ENCODE data around the gene CALU.

CALU gene

GRCh38 chr7:128725531-128725930 lies 13.6 kb upstream of the CALU start:
- no peak for DNase-seq

- DNase-seq = no peak
Measured at GRCh38 chr7:128726059-128726736, 13.0 kb upstream of the CALU start.

GRCh38 chr7:128726737-128727072 lies 12.5 kb upstream of the CALU start:
- DNase-seq = no peak

DNA sequence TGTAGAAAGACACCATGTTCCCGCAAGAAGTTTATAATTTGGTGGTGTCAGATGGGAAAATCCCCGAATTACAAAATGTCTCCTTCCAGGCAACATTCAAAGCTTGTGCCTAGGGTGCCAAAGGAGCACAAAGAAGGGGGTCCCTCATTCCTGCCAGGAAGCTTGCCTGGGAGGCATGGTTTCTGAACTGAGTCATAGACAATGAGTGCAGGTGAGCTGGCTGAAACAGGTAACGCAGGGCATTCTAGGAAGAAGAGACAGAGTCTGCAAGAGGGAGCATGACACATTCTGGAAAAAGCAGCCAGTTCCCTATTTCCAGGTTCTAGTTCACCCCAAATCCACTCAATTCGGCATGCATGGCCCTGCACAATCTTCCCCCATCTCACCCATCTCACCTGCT lies 11.9 kb upstream of the CALU start:
- no peak for DNase-seq

- DNase-seq = no peak
Measured at GRCh38 chr7:128728598-128728997, 10.6 kb upstream of the CALU start.

DNA sequence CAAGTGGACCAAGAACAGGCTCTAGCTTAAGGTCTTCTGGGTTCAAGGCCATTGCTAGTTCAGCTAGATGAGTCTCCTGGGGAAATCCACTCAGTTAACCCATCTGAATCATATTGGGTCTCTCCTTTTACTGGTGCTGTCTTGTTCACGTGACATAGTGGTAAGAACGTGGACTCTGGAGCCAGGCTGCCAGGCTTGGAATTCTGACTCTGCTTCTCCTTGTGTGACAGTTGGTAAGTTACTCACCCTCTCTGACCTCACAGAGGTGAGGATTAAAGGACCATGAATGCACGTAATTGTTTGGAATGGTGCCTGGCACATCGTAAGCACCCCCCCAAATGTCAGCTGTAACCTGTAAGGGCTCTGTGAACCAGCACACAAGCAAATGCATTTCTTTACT lies 9.7 kb upstream of the CALU start:
- DNase-seq = no peak

GRCh38 chr7:128731184-128731583 lies 8.0 kb upstream of the CALU start:
- DNase-seq = no peak

DNA sequence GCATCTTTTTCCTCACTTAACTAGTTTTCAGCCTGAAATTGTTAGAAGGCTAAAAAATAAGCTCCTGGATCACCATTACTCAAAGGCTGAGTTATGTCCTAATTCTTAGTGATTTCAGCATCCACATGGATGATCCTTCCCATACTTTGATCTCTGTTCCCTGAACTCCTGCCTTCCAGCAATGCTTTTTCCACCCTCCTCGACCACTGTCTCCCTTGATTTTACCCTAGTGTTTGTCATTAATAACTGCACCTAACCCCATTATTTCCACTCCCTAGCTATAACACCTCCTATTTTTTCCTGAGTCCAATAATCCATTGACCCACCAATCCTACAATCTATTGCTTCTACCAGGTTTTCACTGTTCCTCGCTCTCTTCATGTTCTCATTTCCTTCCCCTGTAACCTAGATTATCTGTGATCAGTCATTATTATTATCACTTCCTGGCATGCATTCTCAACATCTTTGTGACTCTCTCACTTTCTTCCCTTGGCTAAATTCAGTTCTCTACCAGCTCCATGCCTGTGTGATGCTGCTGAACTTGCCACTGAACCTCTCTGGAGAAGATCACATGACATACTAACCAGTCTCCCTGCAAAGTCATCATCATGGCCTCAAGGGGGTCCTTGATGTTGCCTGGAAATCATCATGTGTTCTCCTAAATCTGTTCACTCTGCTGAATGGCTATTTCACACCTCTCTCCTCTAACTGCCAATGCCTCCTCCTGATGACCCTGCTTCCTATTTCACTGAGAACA lies 6.5 kb upstream of the CALU start:
- no peak for DNase-seq

GRCh38 chr7:128733278-128733645 lies 5.9 kb upstream of the CALU start:
- DNase-seq = no peak

- no peak for DNase-seq
Measured at GRCh38 chr7:128734890-128735289, 4.3 kb upstream of the CALU start.

DNA sequence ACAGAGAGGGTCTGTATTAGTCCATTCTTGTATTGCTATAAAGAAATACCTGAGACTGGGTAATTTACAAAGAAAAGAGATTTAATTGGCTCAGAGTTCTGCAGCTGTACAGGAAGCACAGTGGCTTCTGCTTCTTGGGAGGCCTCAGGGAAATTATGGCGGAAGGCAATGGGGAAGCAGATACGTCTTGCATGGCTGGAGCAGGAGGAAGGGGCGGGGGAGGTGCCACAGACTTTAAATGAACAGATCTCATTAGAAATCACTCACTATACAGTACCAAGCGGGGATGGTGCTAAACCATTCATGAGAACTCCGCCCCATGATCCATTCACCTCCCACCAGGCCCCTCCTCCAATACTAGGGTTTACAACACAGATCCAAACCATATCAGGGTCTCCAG lies 3.7 kb upstream of the CALU start:
- DNase-seq = no peak

- DNase-seq = no peak
Measured at GRCh38 chr7:128737441-128737840, 1.7 kb upstream of the CALU start.

- peak; percentile 58 for DNase-seq
Measured at GRCh38 chr7:128737867-128738385, 1.2 kb upstream of the CALU start.

GRCh38 chr7:128738570-128739047 lies 550 bp upstream of the CALU start:
- DNase-seq = no peak

GRCh38 chr7:128739990-128740682 lies 977 bp downstream of the CALU start:
- no peak for DNase-seq

GRCh38 chr7:128740996-128741395 lies 1.8 kb downstream of the CALU start:
- no peak for DNase-seq

GRCh38 chr7:128741491-128741890 lies 2.3 kb downstream of the CALU start:
- DNase-seq = no peak

DNA sequence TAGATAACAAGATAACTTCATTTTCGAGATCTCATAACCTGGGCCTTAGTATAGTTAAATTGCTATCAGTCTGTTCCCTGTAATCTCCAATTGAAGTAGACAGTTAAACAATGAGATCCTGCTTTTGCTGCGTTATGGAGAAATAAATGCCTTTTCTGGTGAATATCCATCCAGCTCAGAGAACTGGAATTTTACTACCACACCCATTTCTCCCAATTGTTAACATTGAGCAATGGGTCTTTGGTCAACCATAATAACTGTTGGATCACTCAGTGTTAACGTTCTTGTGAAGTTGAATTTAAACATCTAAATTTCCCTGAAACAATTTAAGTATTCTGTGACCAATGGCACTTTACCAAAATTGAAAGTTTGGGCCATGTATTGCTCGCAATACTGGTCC lies 3.0 kb downstream of the CALU start:
- no peak for DNase-seq

DNA sequence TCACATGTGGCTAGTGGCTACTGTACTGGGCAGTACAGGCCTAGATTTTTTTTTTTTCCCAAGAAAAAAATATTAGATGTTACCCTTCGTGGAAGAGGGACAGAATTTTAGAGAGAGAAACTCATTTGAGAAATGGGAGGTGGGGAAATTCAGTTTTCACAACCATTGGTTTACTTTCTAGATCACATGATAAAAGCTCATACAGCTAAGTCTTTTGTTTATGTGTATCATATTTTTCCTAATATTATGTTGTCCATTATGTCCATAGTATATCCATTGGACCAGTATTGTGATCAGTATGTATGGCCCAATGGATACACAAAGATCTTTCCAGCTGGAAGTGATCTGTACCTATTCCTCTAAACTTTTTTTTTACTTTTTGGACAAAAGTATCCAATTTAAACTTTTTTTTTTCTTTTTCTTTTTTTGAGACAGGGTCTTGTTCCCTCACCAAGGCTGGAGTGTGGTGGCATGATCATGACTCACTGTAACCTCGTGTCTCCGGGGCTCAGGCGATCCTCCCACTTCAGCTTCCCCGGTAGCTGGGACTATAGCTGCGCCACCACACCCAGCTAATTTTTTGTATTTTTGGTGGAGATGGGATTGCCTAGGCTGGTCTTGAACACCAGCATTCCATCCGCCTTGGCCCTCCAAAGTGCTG lies 4.1 kb downstream of the CALU start:
- no peak for DNase-seq

GRCh38 chr7:128744366-128744905 lies 5.3 kb downstream of the CALU start:
- DNase-seq = no peak

GRCh38 chr7:128745706-128746105 lies 6.5 kb downstream of the CALU start:
- no peak for DNase-seq

DNA sequence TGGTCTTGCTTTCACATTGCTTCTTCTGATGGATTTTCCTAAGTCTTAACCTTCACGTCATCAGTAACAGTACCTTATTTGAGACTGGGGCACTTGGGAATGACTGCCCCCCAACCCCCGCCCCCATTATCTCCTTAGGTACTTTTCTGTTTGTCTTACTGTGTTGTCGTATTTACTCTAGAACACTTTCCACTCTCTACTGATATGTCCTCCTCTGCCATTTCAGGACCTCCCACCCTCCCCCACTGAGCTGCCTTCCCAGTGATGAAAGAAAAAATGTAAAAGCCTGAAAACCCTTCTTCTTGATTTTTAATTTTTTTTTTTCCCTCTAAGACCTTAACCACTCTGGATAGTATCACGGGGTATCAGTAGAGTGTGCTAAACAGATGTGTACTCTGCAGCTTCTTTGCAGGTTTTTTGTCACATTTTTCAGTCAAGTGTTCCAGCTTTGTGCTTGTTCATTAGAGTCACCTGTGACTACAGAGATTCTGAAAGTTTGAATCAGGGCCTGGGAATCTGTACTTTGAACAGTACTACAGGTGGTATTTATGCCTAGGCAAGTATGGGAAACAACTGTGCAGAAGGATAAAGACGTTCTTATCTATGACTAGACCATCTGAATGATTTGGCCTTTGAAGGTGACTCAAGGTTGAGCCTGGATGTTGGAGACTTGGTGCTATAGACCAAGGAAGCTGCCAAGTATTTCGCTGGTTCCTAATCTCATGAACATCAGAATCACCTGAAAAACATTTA lies 8.3 kb downstream of the CALU start:
- no peak for DNase-seq

Measured in kidney glomerular epithelial cell (primary cell).